H9 (cell line): ENCODE measurements around the gene CIDEC. TPM values are rescaled to one million over a fixed set of nuclear protein-coding genes. Genes with fewer than 3 reads are reported as not detected.

Experiments
- DNase-seq: peaks from one replicate; pipeline ENCODE4 v3.0.0-alpha.2; 2017
- H2AFZ ChIP-seq: one replicate; pipeline ENCODE4 v1.6.1; 2013; ENCODE audit warnings: mild to moderate bottlenecking, low read length, control low read depth, moderate library complexity
- H2AK5ac ChIP-seq: 2 replicates; pipeline ENCODE4 v1.6.1; 2013; ENCODE audit warnings: low read length, control low read depth, mixed read lengths; ENCODE audit not compliant: insufficient read length
- H2BK120ac ChIP-seq: one replicate; pipeline ENCODE4 v1.6.1; 2013; ENCODE audit warnings: low read depth, mild to moderate bottlenecking, low read length, control low read depth, inconsistent platforms; ENCODE audit not compliant: poor library complexity, severe bottlenecking
- H2BK12ac ChIP-seq: 2 replicates; pipeline ENCODE4 v1.6.1; 2013; ENCODE audit warnings: low read length, control low read depth, mixed read lengths, low read depth; ENCODE audit not compliant: insufficient read length
- H2BK15ac ChIP-seq: 2 replicates; pipeline ENCODE4 v1.6.1; 2013; ENCODE audit warnings: low read depth, low read length, control low read depth
- H2BK20ac ChIP-seq: one replicate; pipeline ENCODE4 v1.6.1; 2013; ENCODE audit warnings: low read depth, mild to moderate bottlenecking, low read length, control low read depth, inconsistent platforms; ENCODE audit not compliant: poor library complexity, severe bottlenecking
- H2BK5ac ChIP-seq: 2 replicates; pipeline ENCODE4 v1.6.1; 2013; ENCODE audit warnings: low read length, control low read depth, mixed read lengths; ENCODE audit not compliant: insufficient read length
- H3K14ac ChIP-seq: 2 replicates; pipeline ENCODE4 v1.6.1; 2013; ENCODE audit warnings: low read length, control low read depth; ENCODE audit not compliant: insufficient read depth
- H3K18ac ChIP-seq: 2 replicates; pipeline ENCODE4 v1.6.1; 2013; ENCODE audit warnings: low read depth, mild to moderate bottlenecking, mixed read lengths, low read length, control low read depth; ENCODE audit not compliant: insufficient read length
- H3K23ac ChIP-seq: 2 replicates; pipeline ENCODE4 v1.6.1; 2013; ENCODE audit warnings: low read length, control low read depth, mixed read lengths, low read depth; ENCODE audit not compliant: insufficient read length
- H3K23me2 ChIP-seq: 2 replicates; pipeline ENCODE4 v1.6.1; 2013; ENCODE audit warnings: low read depth, mild to moderate bottlenecking, mixed read lengths, low read length, control low read depth; ENCODE audit not compliant: insufficient read length, poor library complexity, severe bottlenecking
- H3K27ac ChIP-seq: 2 replicates; pipeline ENCODE4 v1.5.1; 2013; ENCODE audit warnings: low read length, control low read depth, mixed read lengths, low read depth; ENCODE audit not compliant: insufficient read length
- H3K27me3 ChIP-seq: 2 replicates; pipeline ENCODE4 v1.6.1; 2013; ENCODE audit warnings: low read length, control low read depth, inconsistent platforms; ENCODE audit not compliant: insufficient read depth
- H3K4ac ChIP-seq: 2 replicates; pipeline ENCODE4 v1.6.1; 2013; ENCODE audit warnings: low read depth, mild to moderate bottlenecking, control low read depth, inconsistent platforms, low read length, moderate library complexity
- H3K4me1 ChIP-seq: 2 replicates; pipeline ENCODE4 v1.6.1; 2013; ENCODE audit warnings: low read length, control low read depth, inconsistent platforms; ENCODE audit not compliant: insufficient read depth
- H3K4me2 ChIP-seq: 2 replicates; pipeline ENCODE4 v1.6.1; 2013; ENCODE audit warnings: low read length, control low read depth, mixed read lengths; ENCODE audit not compliant: insufficient read length, insufficient read depth
- H3K56ac ChIP-seq: 2 replicates; pipeline ENCODE4 v1.6.1; 2013; ENCODE audit warnings: low read depth, mild to moderate bottlenecking, mixed read lengths, low read length, control low read depth; ENCODE audit not compliant: insufficient read length
- H3K79me1 ChIP-seq: 2 replicates; pipeline ENCODE4 v1.6.1; 2013; ENCODE audit warnings: low read depth, mild to moderate bottlenecking, moderate library complexity, low read length, control low read depth, inconsistent platforms; ENCODE audit not compliant: insufficient read depth, poor library complexity, severe bottlenecking
- H3K79me2 ChIP-seq: 2 replicates; pipeline ENCODE4 v1.6.1; 2013; ENCODE audit warnings: low read length, control low read depth, inconsistent platforms; ENCODE audit not compliant: insufficient read depth
- H3K9ac ChIP-seq: 2 replicates; pipeline ENCODE4 v1.6.1; 2013; ENCODE audit warnings: low read length, control low read depth, mixed read lengths; ENCODE audit not compliant: insufficient read length; ENCODE audit errors: extremely low read depth
- H3K9me3 ChIP-seq: one replicate; pipeline ENCODE4 v1.6.1; 2013; ENCODE audit warnings: low read depth, low read length, inconsistent platforms; ENCODE audit not compliant: control insufficient read depth
- H3T11ph ChIP-seq: one replicate; pipeline ENCODE4 v1.6.1; 2013; ENCODE audit warnings: mild to moderate bottlenecking, low read length, control low read depth, inconsistent platforms
- H4K20me1 ChIP-seq: one replicate; pipeline ENCODE4 v1.6.1; 2013; ENCODE audit not compliant: control insufficient read depth, insufficient read length, insufficient read depth
- H4K5ac ChIP-seq: 2 replicates; pipeline ENCODE4 v1.6.1; 2013; ENCODE audit warnings: low read depth, mild to moderate bottlenecking, mixed read lengths, low read length, control low read depth; ENCODE audit not compliant: insufficient read length
- H4K8ac ChIP-seq: replicated peaks from 2 replicates; pipeline ENCODE4 v1.6.1; 2013; ENCODE audit warnings: low read length, control low read depth, mixed read lengths, low read depth; ENCODE audit not compliant: insufficient read length
- H4K91ac ChIP-seq: 2 replicates; pipeline ENCODE4 v1.6.1; 2013; ENCODE audit warnings: low read depth, mild to moderate bottlenecking, moderate library complexity, mixed read lengths, low read length, control low read depth; ENCODE audit not compliant: insufficient read length
- H3K27ac Mint-ChIP-seq, 3 experiments: 2 replicates in 2 of 3; 3 replicates in 1 of 3; pipeline ENCODE4 v1.8.0; 2020 to 2021; ENCODE audit warnings: mixed read lengths in 3 of 3, mild to moderate bottlenecking in 1 of 3, moderate library complexity in 1 of 3
- H3K27me3 Mint-ChIP-seq: 2 replicates; pipeline ENCODE4 v1.8.0; 2021; ENCODE audit warnings: low read depth, mild to moderate bottlenecking, moderate library complexity, mixed read lengths
- H3K36me3 Mint-ChIP-seq, 3 experiments: 2 replicates in 2 of 3; 3 replicates in 1 of 3; pipeline ENCODE4 v1.8.0; 2020 to 2021; ENCODE audit warnings: low read depth in 3 of 3, mixed read lengths in 3 of 3; ENCODE audit not compliant: insufficient read depth in 1 of 3
- H3K4me1 Mint-ChIP-seq, 2 experiments: 2 replicates each; pipeline ENCODE4 v1.8.0; 2020; ENCODE audit warnings: mixed read lengths in 2 of 2
- H3K4me3 Mint-ChIP-seq, 2 experiments: 2 replicates in 1 of 2; 3 replicates in 1 of 2; pipeline ENCODE4 v1.8.0; 2020 to 2021; ENCODE audit warnings: mild to moderate bottlenecking in 2 of 2, mixed read lengths in 2 of 2, moderate library complexity in 1 of 2
- H3K9me3 Mint-ChIP-seq, 2 experiments: 2 replicates in 1 of 2; 3 replicates in 1 of 2; pipeline ENCODE4 v1.8.0; 2020; ENCODE audit warnings: mild to moderate bottlenecking in 2 of 2, mixed read lengths in 2 of 2, moderate library complexity in 1 of 2
- WGBS: extraction: QIAGEN DNeasy Blood & Tissue Kit; methylation state at CpG from one replicate; pipeline ENCODE4 v1.1.7; 2013; ENCODE audit warnings: missing lambda C conversion rate, low lambda C conversion rate, mixed read lengths; ENCODE audit not compliant: insufficient read length; ENCODE audit errors: extremely low coverage; 5-methylcytosine and 5-hydroxymethylcytosine counted together
- total RNA-seq: library from RNA; stranded (reverse); gene quantifications from 2 replicates; pipeline ENCODE4 v1.2.1, GENCODE V29; 2021
- TF ChIP-seq, protein P1 (sequence below): fragments of 200-600 bp; sonication (generic); conservative IDR thresholded peaks from 3 replicates; pipeline ENCODE4 v1.8.0; 2021; ENCODE audit warnings: antibody characterized with exemption, mild to moderate bottlenecking

Gene CIDEC
- total RNA-seq, 1 experiment from 2014 or later = not detected

DNA sequence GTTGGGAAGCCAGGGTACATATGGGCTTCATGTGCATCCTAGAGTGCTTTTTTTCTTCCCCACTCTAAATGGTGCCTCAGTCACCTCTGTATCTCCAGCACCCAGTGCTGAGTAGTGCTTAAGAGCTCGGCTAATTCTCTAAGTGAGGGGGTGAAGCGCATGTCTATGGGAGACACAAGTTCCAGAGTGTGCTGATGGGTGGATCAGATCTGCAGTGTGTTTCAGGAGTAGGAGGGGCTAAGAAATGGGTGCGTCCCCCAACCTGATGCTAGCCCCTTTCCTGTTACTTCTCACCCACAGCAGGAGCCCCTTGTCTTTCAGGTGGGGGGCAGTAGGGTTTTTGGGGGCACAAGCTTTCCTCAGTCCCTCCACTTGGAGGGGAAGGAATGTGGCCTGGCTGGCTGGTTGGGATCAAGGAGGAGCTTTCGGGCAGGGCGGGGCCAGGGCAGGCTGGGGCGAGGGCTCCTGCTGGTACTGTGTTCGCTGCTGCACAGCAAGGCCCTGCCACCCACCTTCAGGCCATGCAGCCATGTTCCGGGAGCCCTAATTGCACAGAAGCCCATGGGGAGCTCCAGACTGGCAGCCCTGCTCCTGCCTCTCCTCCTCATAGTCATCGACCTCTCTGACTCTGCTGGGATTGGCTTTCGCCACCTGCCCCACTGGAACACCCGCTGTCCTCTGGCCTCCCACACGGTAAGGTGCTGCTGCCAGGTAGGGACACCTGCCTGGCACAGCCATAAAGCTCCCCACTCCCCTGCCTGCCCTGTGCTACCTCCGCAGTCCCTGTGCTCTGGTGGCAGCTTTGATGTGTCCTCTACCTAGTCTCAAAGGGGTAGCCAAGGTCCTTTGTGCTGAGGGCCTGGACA lies 22.6 kb upstream of the CIDEC start, which contains the start of gene IL17RE:
TSS of gene IL17RE (plus strand) at position 477 of the 866 bp plus-strand sequence. CDS start at position 562, 85 bp downstream.
- H3K27me3 Mint-ChIP-seq = no peaks in the 10 kb centered on the region
- H3K23me2 ChIP-seq = no peaks in the 10 kb centered on the region

More for the DNA sequence above, 22.6 kb upstream of the CIDEC start, which contains the start of gene IL17RE:
- H2BK15ac ChIP-seq = no peak within 1 kb of the TSS
- no peak within 1 kb of the TSS for H2AFZ ChIP-seq
- 0 out of 2 replicates have a peak within 1 kb of the TSS, but pooled peaks have one; percentile 25 for H3K14ac ChIP-seq
- H3K23ac ChIP-seq = no peak within 1 kb of the TSS
- H3K9ac ChIP-seq = no peak within 1 kb of the TSS
- H3K4me1 ChIP-seq = no peaks in the 10 kb centered on the region; the same call in 1 of the 2 replicates
- H4K8ac ChIP-seq = no peak within 1 kb of the TSS
- Mint-ChIP-seq H3K9me3 (no peaks in the 10 kb centered on the region), H3K36me3 (no peaks in the 10 kb centered on the region), H3K27ac (peak within 1 kb of the TSS in 2 of 3 experiments; percentile 55 to 61; a peak in 2 of 7 replicates), H3K4me3 (peak within 1 kb of the TSS in 1 of 2 experiments; percentile 20; a peak in 2 of 5 replicates), H3K4me1 (peaks cover 15 to 27% of the 10 kb centered on the region in 2 experiments)
- H3K79me2 ChIP-seq = no peaks in the 10 kb centered on the region
- H3K27me3 ChIP-seq = no peaks in the 10 kb centered on the region
- H2BK5ac ChIP-seq = no peak within 1 kb of the TSS
- no peaks in the 10 kb centered on the region for H3K9me3 ChIP-seq
- no peak within 1 kb of the TSS for H3K4ac ChIP-seq
- H3T11ph ChIP-seq = no peak within 1 kb of the TSS
- TF ChIP-seq, protein P1, sequence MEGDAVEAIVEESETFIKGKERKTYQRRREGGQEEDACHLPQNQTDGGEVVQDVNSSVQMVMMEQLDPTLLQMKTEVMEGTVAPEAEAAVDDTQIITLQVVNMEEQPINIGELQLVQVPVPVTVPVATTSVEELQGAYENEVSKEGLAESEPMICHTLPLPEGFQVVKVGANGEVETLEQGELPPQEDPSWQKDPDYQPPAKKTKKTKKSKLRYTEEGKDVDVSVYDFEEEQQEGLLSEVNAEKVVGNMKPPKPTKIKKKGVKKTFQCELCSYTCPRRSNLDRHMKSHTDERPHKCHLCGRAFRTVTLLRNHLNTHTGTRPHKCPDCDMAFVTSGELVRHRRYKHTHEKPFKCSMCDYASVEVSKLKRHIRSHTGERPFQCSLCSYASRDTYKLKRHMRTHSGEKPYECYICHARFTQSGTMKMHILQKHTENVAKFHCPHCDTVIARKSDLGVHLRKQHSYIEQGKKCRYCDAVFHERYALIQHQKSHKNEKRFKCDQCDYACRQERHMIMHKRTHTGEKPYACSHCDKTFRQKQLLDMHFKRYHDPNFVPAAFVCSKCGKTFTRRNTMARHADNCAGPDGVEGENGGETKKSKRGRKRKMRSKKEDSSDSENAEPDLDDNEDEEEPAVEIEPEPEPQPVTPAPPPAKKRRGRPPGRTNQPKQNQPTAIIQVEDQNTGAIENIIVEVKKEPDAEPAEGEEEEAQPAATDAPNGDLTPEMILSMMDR = no peak
- H4K20me1 ChIP-seq = no peaks in the 10 kb centered on the region
- H4K91ac ChIP-seq = no peak within 1 kb of the TSS
- H2BK12ac ChIP-seq = peak within 1 kb of the TSS; percentile 64
- no peak within 1 kb of the TSS for H3K56ac ChIP-seq
- H3K79me1 ChIP-seq = no peaks in the 10 kb centered on the region
- WGBS = no CpG with 5 or more reads among the region's 13 CpGs
- no peak within 1 kb of the TSS for H2BK120ac ChIP-seq
- H2AK5ac ChIP-seq = no peak within 1 kb of the TSS
- peak within 1 kb of the TSS; percentile 35 for H3K18ac ChIP-seq
- no peak within 1 kb of the TSS for H4K5ac ChIP-seq
- no peak within 1 kb of the TSS for H3K27ac ChIP-seq
- peak; percentile 58 for DNase-seq
- no peak within 1 kb of the TSS for H2BK20ac ChIP-seq
- peak within 1 kb of the TSS; percentile 9 for H3K4me2 ChIP-seq
